HS-5 (cell line): Measurements from ENCODE around the gene TRDMT1.
"Not testable (repeated sequence)": the region's sequence is repeated elsewhere in the genome, so short reads cannot be mapped to it uniquely, and the experiment has no call there.

Experiments
- DNase-seq: peaks from one replicate; pipeline ENCODE4 v3.0.0-alpha.2; 2012; ENCODE audit warnings: low read depth

The TRDMT1 gene

DNA sequence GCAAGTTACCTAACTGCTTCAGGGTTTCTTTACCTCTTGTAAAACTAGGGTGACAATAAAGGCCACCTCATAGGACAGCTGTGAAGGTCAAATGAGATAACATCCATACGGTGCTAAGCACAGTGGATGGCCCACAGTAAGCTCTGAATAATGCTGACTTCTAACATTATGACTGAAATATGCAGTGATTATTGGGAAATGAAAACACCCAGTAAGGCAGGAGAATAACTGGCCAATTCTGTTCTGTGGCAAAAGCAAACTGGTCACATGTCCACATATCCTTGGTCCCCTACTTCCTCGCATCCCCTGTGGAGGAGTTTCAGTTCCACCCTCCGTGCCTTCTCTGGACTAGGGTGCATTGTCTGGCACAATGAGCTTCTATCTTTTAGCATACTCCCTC, 73.2 kb downstream of the TRDMT1 start:
- no peak for DNase-seq

DNA sequence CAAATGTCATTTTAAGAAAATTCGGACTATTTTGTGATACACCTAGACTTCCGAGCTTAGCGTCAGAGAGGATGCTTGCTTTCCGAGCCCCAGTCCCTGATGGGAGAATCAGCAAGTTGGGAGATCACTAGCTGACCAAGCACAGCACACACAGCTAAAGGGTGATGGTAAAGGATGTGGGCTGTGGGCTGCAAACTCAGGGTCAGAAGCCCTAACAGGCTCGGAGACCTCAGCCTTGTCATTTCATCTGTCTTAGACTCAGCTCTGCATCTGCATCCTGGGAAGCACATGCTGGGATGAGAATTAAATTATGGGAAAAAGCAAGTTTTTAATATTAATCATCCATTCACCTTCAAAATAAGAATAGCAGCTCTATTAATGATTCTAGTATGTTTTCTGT, 75.1 kb downstream of the TRDMT1 start:
- DNase-seq = no peak

DNA sequence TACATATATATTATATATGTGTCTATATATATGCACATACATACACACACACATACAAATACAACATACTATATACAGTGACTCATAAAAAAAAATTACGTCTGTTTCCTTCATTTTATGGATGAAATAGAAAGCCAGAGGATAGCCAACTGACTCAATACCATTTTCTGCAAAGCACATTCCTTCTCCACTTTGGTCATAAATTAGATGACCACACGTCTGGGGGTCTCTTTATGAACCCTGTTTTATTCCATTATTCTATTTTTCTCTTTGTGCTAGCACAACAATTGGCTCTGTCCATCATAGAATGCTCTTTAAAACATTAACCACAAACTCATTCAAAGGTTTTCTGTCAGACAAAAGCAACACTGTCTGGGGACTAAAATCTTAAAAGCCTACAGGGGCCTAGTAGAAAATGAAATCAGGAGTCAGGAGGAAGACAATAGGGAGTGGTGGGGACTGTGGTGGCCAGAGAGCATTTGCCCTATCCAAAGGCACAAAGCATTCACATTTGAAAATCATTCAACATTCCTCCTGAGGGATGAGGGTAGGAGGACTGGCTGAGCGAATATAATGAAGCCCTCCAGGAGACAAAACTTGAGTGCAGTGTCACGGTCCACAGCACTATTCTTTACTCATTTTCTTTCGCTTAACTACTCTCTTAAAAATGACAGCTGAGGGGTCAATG, 76.1 kb downstream of the TRDMT1 start:
- DNase-seq = no peak

DNA sequence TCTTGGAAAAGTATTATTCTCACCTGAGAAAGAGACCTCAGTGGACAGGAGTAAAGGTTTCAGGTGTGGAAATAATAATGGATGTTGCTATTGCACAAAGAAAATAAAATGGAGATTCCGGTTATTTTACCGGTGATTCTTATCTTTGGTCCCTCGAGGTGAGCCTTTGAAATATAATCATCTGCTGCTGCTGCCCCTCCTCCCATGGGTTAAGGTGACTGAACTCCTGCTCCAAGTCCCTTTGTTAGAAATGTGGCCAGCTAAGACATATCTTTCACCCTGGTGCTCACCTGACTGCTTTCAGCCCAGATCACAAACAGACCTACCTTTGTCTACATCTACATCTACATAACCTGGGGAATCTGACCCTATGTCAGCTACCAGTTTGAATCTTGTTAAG, 77.5 kb downstream of the TRDMT1 start:
- no peak for DNase-seq

DNA sequence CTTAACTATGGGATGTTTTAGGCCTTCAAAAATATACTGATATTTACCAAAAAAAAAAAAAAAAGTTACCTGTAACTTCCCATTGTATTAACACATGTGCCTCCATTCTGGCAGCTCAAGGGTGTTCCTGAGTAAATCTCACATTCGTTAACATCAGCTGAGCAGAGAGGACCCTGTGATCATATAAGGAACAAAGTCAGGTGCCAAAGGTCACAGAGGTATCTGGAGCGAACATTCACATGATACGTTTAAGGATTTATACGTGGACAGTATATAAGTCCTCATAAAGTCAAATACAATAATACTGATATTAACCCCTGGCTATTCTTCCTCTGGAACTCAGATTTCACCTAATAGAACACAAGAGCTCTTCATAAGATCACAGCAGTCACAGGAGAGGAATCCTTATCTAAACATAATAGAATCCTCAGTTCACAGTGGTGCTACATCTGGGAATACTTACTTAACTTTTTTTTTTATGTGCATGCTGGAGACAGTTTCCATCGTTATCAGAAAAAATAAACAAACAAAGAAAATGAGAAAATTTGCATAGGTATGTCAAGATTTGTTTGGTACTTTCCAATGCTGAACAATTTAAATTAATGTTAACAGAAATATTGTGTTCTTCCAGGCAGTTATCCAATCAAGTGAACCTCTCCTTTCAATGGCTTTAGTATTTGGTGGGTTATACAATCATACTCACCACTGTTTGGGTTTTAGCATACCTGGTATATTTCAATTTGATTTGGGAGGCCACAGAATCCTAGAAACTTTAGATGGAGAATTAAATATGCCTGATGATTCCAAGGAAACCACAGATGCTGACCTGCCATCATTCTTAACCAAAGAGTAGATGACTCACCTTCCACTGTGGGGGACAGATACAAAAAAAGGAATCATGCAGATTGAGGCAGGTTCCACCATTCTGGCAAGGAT, 78.5 kb downstream of the TRDMT1 start:
- no peak for DNase-seq

DNA sequence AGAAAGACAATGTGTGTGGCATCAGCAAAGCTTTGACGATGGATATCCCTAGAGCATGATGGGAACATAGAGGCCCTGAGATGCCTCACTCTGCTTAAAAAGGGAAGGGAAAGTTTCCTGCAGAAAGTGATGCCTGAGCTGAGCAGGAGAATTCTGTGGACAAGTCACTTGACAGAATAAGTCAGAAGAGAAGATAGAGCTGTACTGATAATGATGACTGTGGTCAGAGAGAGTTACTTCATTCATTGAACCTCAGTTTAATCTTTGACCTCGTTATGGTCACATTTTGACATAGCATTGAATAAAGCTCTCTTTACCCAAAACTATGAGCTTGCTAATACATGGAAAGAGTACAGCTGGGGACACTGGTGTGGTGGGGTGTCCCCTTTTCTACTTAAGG, 79.4 kb downstream of the TRDMT1 start:
- no peak for DNase-seq

DNA sequence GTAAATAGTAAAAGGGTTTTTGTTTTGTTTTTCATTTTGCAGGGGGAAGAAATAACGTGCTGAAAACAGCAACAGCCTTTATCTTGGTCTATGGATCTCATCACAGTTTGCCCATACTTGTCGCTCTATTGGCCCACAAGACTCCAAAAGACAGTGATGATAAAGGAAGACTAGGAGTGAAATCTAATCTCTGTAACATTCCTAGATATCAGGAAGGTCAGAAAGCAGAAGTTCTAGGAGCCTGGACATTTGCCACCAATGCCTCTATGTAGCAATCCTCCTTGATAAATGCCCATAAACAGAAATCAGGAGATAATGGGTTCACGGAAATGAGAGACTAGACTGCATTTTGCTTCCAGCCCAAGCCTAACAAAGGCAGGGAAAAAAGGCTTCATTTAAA, 80.8 kb downstream of the TRDMT1 start:
- DNase-seq = no peak

DNA sequence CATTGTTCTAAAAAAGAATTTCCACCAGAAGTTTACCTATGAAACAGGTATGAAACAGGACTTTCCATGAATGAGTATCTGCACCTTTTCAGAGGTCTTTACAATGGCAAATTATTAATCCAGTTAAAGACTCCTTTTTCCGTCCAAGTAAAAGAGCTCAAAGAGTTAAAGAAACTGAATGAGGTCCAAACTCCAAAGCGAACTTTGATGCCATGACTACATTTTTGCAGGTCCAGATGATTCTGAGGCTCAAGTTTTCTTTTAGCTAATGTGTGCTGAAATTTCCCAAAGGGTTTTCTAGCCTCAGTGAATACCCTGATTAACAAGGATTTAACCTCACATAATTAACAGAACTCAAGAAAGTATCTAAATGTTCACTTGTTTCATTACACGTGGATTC, 81.6 kb downstream of the TRDMT1 start:
- no peak for DNase-seq

DNA sequence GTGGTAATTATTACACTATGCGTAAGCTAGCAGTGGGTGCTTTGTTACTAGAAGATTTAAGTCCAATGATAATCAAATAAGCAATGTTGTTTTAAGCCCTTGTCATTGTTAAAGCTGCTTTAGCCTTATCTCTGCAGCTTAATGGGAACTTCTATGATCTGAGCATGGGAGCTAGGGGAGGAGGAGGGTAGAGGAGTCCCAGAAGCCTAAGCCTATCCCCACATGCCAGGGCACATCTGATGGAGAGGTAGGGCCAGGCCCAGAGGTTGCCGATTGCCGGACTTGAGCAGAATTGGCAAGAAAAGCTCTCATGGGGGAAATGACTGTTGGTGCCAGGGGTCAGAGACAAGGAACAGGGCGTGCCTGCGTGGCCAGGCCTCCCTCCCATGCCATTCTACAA, 85.3 kb downstream of the TRDMT1 start:
- DNase-seq = no peak

DNA sequence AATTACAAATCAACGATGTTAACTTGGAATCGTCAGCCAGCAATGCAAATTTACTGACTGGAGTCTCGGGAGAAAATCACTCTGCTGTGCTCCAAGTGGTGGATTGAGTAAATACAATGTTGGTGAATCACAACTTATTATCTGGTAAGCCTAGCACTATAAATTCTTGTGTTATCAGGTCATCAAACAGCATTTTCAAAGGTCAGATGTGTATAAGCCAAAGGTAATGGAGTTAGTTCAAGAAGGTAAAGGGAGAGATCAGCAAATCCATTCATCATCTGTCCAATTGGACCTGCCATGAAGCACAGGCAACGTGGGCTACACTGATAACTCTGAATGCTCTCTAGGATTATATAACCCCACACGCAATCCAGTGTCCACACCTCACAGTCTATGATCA, 85.8 kb downstream of the TRDMT1 start:
- DNase-seq = peak; percentile 30

DNA sequence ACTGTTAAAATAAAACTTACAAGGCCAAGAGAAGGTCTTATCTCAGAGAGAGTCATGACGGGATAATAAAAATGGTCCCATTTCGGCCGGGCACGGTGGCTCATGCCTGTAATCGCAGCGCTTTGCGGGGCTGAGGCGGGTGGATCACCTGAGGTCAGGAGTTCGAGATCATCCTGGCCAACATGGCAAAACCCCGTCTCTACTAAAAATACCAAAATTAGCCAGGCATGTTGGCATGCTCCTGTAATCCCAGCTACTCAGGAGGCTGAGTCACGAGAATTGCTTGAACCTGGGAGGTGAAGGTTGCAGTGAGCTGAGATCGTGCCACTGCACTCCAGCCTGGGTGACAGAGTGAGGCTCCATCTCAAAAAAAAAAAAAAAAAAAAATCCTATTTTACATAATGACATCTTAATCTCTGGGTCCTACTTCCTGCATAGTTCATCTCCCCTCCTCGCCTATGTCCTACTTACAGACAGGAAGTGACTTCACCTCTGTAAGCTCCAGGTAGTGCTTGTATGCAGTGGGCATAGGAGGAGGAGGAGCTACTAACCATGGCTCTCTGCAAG, 86.5 kb downstream of the TRDMT1 start:
- not testable (repeated sequence) for DNase-seq

DNA sequence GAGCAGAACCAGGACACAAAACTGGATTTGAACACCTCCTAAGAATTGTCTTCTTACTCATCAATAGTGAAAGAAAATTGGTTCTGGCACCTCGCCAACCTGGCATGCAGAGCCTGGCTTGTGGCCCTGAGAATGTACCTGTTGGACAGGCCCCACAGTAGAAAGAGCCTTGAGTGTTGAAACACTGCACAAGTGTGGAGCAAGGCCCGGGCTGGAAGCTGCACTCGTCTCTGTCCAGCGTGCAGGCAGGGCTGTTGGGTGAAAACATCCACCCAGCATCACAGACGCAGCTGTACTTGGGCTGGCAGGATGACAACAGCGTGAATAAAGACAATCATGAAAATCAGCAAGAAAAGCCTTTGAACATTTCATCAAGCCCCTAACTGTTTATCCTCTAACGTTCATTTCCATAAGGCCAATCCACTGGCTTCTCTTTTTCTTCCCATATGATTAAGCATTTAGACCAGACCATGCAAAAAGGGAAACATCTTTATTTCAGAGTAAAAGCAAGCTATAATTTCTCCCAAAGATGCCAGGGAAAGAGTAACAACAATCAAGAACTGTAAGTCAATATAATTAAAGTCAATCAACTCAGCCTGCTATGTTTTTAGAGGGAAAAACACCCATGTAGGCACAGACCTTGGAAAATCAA, 87.5 kb downstream of the TRDMT1 start:
- no peak for DNase-seq

DNA sequence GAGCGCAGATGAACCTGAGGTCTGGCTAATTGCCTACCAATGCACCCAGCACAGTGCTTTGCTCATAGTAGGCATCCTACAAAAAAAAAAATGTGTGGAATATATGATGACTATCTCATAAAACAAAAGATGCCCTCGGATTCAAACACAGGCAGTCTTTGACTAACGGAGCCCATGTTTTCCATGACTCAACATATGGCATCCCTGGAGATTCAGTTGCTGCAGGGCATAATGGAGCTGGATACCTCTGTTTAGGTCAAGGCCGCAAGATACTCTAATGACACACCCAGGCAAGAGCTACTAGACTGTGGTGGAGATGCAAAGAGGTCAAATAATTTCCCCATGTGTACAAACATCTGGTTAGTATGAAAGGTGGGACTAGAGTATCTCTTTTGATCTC, 88.1 kb downstream of the TRDMT1 start:
- DNase-seq = no peak

DNA sequence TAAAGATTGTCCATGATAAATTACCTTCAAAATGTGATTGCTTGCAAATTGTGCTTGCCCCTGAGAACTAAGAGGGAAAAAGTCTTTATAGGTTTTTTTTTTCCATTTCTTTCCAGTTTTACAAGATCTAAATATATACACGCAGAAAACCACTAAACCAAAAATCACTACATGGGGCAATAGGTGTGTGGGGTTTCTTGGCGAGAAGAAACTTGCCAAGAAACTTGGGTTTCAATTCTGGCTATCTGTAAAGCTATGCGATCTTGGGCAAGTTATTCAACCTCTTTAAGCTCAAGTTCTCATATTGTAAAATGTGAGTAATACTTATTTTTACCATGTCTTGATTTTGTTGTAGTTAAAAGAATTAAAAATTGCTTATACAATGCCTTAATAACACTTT, 88.9 kb downstream of the TRDMT1 start:
- no peak for DNase-seq

DNA sequence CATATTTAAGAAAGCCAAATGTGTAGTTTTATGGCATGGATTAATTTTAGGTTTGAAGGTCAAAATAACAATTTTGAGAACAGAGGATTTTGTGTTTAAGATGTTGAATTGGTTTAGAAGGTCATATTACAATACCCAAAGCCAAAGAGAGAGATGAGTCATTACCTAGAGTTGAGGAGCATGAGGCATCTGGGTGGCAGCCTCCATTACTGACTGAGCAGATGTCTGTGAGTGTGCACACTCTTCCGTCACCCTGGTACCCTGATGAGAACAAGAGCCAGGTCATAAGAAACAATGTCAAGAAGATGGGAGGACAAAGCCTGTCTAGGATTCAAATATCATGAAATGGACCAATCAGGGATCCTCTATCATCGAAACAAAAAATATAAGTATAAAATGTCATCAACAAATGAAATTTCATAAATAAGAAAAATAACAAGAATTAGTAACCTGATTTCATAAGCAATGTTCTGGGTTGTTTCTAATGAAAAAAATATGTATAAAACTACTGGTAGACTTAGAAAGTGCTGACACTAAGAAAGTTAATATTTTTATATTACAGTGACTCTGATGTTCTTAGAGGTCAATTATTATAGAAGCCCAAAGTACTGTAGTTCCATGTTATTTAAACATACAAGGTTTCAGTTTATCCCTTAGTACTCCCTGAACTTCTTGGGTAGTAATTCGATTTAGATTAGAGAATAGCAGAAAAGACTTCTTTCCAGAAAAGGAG, 91.8 kb downstream of the TRDMT1 start:
- peak; percentile 36 for DNase-seq

DNA sequence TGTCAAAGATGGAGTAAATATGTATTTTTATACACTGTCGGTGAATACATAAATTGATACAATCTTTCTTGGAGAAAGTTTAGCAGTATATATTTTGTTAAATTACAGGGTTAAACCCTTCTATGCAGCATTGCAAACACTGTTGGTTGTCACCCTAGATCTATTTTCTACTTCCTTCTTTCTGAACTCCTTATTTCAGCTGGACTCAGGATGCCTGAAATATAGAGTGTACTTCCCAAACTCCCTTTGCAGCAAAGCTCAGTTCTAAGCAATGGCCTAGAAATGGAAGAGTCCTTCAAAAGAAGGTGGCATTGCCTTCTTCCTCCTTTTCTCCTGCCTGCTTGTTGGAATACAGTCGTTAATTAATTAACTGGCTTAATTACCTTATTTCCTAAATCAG, 92.4 kb downstream of the TRDMT1 start:
- DNase-seq = no peak

DNA sequence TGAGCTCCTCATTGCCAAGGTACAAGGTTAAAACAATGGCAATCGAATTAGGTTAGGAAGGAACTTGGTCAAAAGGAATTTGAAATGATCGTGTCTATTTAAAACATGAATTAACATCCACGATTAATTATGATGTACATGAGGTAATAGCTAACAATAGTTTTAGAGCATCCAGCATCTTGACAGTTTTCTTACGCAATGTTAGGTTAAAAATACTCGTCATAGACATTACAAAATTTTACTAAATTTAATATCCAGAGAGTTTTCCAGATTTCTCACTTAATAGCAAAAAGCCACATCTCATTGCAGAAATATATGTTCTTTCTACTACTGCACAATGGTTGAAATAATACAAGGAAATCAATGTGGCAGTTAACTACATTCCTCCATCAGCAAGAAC, 94.5 kb downstream of the TRDMT1 start:
- DNase-seq = no peak

DNA sequence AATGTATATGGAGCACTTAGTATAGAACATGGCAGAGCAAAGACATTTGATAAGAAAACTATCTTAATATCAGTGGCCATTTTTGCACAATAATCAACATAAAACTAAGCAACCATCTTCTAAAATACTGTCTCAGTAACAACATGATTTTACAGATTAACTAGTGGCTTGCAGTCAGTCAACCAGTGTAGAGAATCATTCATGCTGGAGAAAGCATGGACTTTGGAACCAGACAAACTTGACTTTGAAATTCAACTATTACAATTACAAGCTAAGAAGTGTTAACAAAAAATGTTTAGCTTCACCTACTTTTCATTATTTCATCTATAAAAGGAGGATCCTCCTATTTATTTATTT, 99.6 kb downstream of the TRDMT1 start:
- DNase-seq = no peak

DNA sequence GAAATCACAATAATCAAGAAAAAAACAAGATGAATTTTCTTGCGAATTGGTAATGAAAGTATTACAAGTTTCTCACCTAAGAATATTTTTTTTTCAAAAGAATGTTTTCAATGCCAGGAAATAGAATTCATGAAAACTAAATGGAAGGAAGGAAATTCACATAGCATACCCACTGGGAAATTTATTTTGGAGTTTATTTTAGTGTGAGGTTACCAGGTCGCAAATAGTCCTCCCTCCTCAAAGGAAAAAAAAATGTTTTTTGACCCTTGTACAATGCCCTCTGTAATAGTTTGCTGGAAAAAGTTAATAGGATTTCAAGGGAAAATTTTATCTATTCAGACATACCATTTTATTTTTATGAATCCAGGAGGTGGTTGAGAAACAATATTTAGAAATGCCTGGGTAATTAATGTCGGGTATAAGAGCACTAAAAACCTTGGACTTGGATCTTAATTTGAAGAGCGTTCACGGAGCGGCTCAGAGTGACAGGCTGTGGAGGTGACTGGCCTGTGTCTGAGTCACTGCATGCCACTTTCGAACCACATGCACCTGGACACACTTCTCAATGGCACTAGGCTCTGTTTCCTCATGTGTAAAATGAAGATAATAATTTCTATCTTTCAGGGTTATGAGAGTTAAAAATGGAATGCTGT, 100.1 kb downstream of the TRDMT1 start:
- DNase-seq = no peak

DNA sequence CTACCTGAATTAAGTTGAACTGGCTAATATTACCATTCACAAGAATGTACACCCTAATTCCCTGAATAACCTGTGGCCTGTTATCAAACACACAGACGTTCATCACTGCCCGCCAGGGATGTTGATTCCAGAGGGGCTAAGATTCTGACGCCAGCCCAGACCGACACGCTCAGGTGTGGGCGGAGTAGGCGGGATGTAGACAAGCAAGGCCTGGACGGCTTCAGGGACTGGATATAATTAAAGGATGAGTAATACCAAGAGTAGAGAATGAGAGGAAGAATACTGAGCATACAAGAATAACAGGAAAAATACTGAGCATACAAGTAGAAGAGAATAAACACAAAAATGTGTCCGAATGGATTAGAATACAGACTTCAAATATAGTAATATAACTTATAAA, 100.9 kb downstream of the TRDMT1 start:
- DNase-seq = no peak

DNA sequence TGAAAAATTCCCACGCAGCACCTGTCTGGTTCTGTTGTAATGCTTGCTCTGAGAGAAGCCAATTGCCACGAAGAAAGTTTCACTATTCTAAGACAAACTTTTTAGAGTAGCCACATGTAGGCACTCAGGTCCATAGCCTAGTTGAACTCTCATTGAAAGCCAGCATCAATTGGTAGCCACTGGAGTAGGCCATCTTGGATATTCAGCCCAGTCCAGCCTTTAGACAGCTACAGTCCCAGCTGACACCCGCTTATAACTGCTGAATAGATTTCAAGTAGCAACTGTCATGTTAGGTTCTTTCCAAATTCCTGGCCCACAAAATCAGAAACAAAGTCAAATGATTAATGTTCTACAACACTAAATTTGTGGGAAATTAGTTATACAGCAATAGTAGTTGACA, 103.5 kb downstream of the TRDMT1 start:
- DNase-seq = no peak
